H1 (cell line): Measurements from ENCODE around the gene PUDP. TPM values are rescaled to one million over a fixed set of nuclear protein-coding genes. Genes with fewer than 3 reads are reported as not detected.

Experiments
- CTCF ChIA-PET: fragments of 300-600 bp; sonication (Branson Sonifier 250); formaldehyde crosslinking; loops from one replicate; lab custom pipeline; 2021; ENCODE audit not compliant: partially characterized antibody; lab: Charles Lee
- POLR2A ChIA-PET: fragments of 300-600 bp; sonication (Branson Sonifier 250); formaldehyde crosslinking; loops from one replicate; lab custom pipeline; 2021; ENCODE audit warnings: inconsistent platforms; ENCODE audit not compliant: partially characterized antibody; lab: Charles Lee
- DNase-seq, 2 experiments: peaks; one replicate each; pipeline versions ENCODE4 v3.0.0 to v3.0.0-alpha.2; 2010 to 2022; ENCODE audit warnings: low spot score in 2 of 2, low read depth in 1 of 2, mixed read lengths in 1 of 2
- FAIRE-seq: peaks from 2 replicates; lab custom pipeline; 2011; peaks lifted over from hg19 to GRCh38; lab: Jason Lieb, UNC
- H2AFZ ChIP-seq: 2 replicates; pipeline ENCODE4 v1.8.1; 2012; ENCODE audit warnings: low read length, inconsistent platforms
- H2AK5ac ChIP-seq: 2 replicates; pipeline ENCODE4 v1.6.1; 2013; ENCODE audit warnings: low read depth, low read length
- H2BK120ac ChIP-seq: replicated peaks from 2 replicates; pipeline ENCODE3; 2013; ENCODE audit warnings: low read depth, low read length, inconsistent platforms
- H2BK12ac ChIP-seq: 2 replicates; pipeline ENCODE4 v1.6.1; 2013; ENCODE audit warnings: low read depth, low read length
- H2BK15ac ChIP-seq: 2 replicates; pipeline ENCODE4 v1.6.1; 2013; ENCODE audit warnings: low read length
- H2BK20ac ChIP-seq: 2 replicates; pipeline ENCODE4 v1.6.1; 2013; ENCODE audit warnings: low read length
- H2BK5ac ChIP-seq: 2 replicates; pipeline ENCODE4 v1.6.1; 2013; ENCODE audit warnings: low read depth, low read length
- H3K14ac ChIP-seq: 2 replicates; pipeline ENCODE4 v1.6.1; 2013; ENCODE audit warnings: inconsistent platforms; ENCODE audit not compliant: insufficient read length
- H3K18ac ChIP-seq: 2 replicates; pipeline ENCODE4 v1.6.1; 2013; ENCODE audit warnings: low read length; ENCODE audit errors: extremely low read depth
- H3K23ac ChIP-seq: 2 replicates; pipeline ENCODE4 v1.6.1; 2013; ENCODE audit warnings: inconsistent platforms; ENCODE audit not compliant: insufficient read length
- H3K23me2 ChIP-seq: 2 replicates; pipeline ENCODE4 v1.6.1; 2013; ENCODE audit warnings: low read depth, low read length
- H3K27ac ChIP-seq: 2 replicates; pipeline ENCODE4 v1.6.1; 2011; ENCODE audit warnings: low read depth, low read length, inconsistent platforms
- H3K27me3 ChIP-seq, 4 experiments: replicated peaks in 1 of 4; 1 replicate in 1 of 4; 2 replicates in 3 of 4; pipeline versions ENCODE4 v1.6.1 to v1.8.1; 2011 to 2013; ENCODE audit warnings: low read length in 3 of 4, mild to moderate bottlenecking in 3 of 4, inconsistent platforms in 2 of 4, mixed read lengths in 2 of 4, moderate library complexity in 1 of 4; ENCODE audit not compliant: control insufficient read depth in 3 of 4, insufficient read depth in 3 of 4; ENCODE audit errors: extremely low read depth in 1 of 4
- H3K36me3 ChIP-seq, 4 experiments: 2 replicates each; pipeline versions ENCODE4 v1.6.1 to v1.8.1; 2011 to 2013; ENCODE audit warnings: mild to moderate bottlenecking in 4 of 4, low read length in 3 of 4, moderate library complexity in 2 of 4, control low read depth in 1 of 4, inconsistent platforms in 1 of 4; ENCODE audit not compliant: insufficient read depth in 4 of 4, control insufficient read depth in 2 of 4
- H3K4ac ChIP-seq: replicated peaks from 2 replicates; pipeline ENCODE3; 2013; ENCODE audit warnings: low read length, low read depth, mixed read lengths, inconsistent platforms; ENCODE audit not compliant: insufficient read length
- H3K4me1 ChIP-seq, 4 experiments: replicated peaks in 1 of 4; 1 replicate in 1 of 4; 2 replicates in 3 of 4; pipeline versions ENCODE4 v1.6.1 to v1.8.1; 2011 to 2013; ENCODE audit warnings: low read length in 3 of 4, inconsistent platforms in 2 of 4, mixed read lengths in 1 of 4; ENCODE audit not compliant: insufficient read depth in 4 of 4, control insufficient read depth in 3 of 4
- H3K4me2 ChIP-seq, 2 experiments: 2 replicates each; pipeline versions ENCODE4 v1.6.1 to v1.8.1; 2011 to 2013; ENCODE audit warnings: low read depth in 2 of 2, low read length in 2 of 2, control low read depth in 1 of 2, inconsistent platforms in 1 of 2, mild to moderate bottlenecking in 1 of 2; ENCODE audit not compliant: insufficient read depth in 1 of 2
- H3K4me3 ChIP-seq, 4 experiments: fragments of 200-600, 300-600 bp in 1 of 4; sonication (generic), shearing (Covaris generic), sonication (Bioruptor Twin) in 1 of 4; 2 replicates each; pipeline versions ENCODE4 v1.5.1 to v1.8.1; 2011 to 2016; ENCODE audit warnings: low read length in 4 of 4, low read depth in 3 of 4, control low read depth in 2 of 4, inconsistent platforms in 2 of 4, mild to moderate bottlenecking in 2 of 4, mixed read lengths in 1 of 4, moderate library complexity in 1 of 4; ENCODE audit not compliant: insufficient read depth in 2 of 4; ENCODE audit errors: extremely low read depth in 1 of 4
- H3K56ac ChIP-seq: replicated peaks from 2 replicates; pipeline ENCODE3; 2013; ENCODE audit warnings: low read depth, mild to moderate bottlenecking, mixed read lengths, low read length, inconsistent platforms; ENCODE audit not compliant: insufficient read length
- H3K79me1 ChIP-seq: 2 replicates; pipeline ENCODE4 v1.6.1; 2013; ENCODE audit warnings: low read depth, low read length, control low read depth
- H3K79me2 ChIP-seq, 2 experiments: 2 replicates each; pipeline versions ENCODE4 v1.6.1 to v1.8.1; 2012 to 2013; ENCODE audit warnings: low read length in 2 of 2, mild to moderate bottlenecking in 2 of 2, inconsistent platforms in 1 of 2; ENCODE audit not compliant: insufficient read depth in 2 of 2, control insufficient read depth in 1 of 2
- H3K9ac ChIP-seq, 4 experiments: replicated peaks in 1 of 4; 1 replicate in 1 of 4; 2 replicates in 3 of 4; pipeline versions ENCODE4 v1.6.1 to v1.8.1; 2011 to 2013; ENCODE audit warnings: low read depth in 3 of 4, low read length in 3 of 4, control low read depth in 2 of 4, mild to moderate bottlenecking in 2 of 4, moderate library complexity in 2 of 4, inconsistent platforms in 1 of 4; ENCODE audit errors: extremely low read depth in 1 of 4
- H3K9me3 ChIP-seq, 2 experiments: 2 replicates each; pipeline versions ENCODE4 v1.6.1 to v1.8.1; 2012 to 2013; ENCODE audit warnings: mild to moderate bottlenecking in 2 of 2, moderate library complexity in 2 of 2, control low read depth in 1 of 2, inconsistent platforms in 1 of 2, low read depth in 1 of 2, low read length in 1 of 2, mixed read lengths in 1 of 2; ENCODE audit not compliant: insufficient read depth in 2 of 2
- H4K20me1 ChIP-seq, 2 experiments: replicated peaks in 1 of 2; 2 replicates each; pipeline versions ENCODE3 to v1.8.1; 2011 to 2013; ENCODE audit warnings: inconsistent platforms in 2 of 2, low read length in 2 of 2, mild to moderate bottlenecking in 1 of 2; ENCODE audit not compliant: insufficient read depth in 2 of 2, control insufficient read depth in 1 of 2
- H4K5ac ChIP-seq: 2 replicates; pipeline ENCODE4 v1.6.1; 2013; ENCODE audit warnings: low read length, low read depth, mixed read lengths, inconsistent platforms; ENCODE audit not compliant: insufficient read length
- H4K8ac ChIP-seq: 2 replicates; pipeline ENCODE4 v1.8.0; 2013; ENCODE audit warnings: mild to moderate bottlenecking, moderate library complexity, low read length, inconsistent platforms; ENCODE audit not compliant: insufficient read depth; ENCODE audit errors: extremely low read depth
- H4K91ac ChIP-seq: replicated peaks from 2 replicates; pipeline ENCODE3; 2013; ENCODE audit warnings: low read length, mixed read lengths, inconsistent platforms; ENCODE audit not compliant: insufficient read length
- GABPA ChIP-seq: IDR thresholded peaks from 2 replicates; pipeline ENCODE4 v1.6.1; 2011; ENCODE audit warnings: mild to moderate bottlenecking, low read length, moderate library complexity, borderline replicate concordance; ENCODE audit not compliant: insufficient read depth
- HDAC2 ChIP-seq, 2 experiments: fragments of 300-600 bp in 1 of 2; sonication (generic) in 1 of 2; IDR thresholded peaks; 2 replicates each; pipeline ENCODE4 v1.6.1; 2011 to 2012; ENCODE audit warnings: low read depth in 2 of 2, low read length in 2 of 2, mild to moderate bottlenecking in 2 of 2, moderate library complexity in 2 of 2, borderline replicate concordance in 1 of 2, inconsistent platforms in 1 of 2
- KDM5A ChIP-seq: fragments of 200-600 bp; IDR thresholded peaks from 2 replicates; pipeline ENCODE4 v1.7.1; 2012; ENCODE audit warnings: mild to moderate bottlenecking, low read length, inconsistent platforms, mixed read lengths
- POLR2AphosphoS5 ChIP-seq: IDR thresholded peaks from 2 replicates; pipeline ENCODE4 v1.6.1; 2011; ENCODE audit warnings: low read depth, low read length
- SIRT6 ChIP-seq: IDR thresholded peaks from one replicate; pipeline ENCODE4 v1.7.1; 2012; ENCODE audit warnings: low read length, inconsistent platforms
- ZNF274 ChIP-seq: IDR thresholded peaks from 2 replicates; pipeline ENCODE4 v1.7.0; 2012; ENCODE audit warnings: low read length, borderline replicate concordance; ENCODE audit errors: extremely low read depth
- WGBS, 2 experiments: shearing (Covaris generic) in 1 of 2; methylation state at CpG; one replicate each; pipeline versions ENCODE4 v1.1.6 to v1.1.7; 2013 to 2015; ENCODE audit warnings: low lambda C conversion rate in 2 of 2, mixed read lengths in 2 of 2, inconsistent platforms in 1 of 2, low coverage in 1 of 2, missing lambda C conversion rate in 1 of 2; ENCODE audit not compliant: insufficient replicate concordance in 2 of 2, insufficient coverage in 1 of 2, insufficient read length in 1 of 2; ENCODE audit errors: extremely low coverage in 1 of 2, missing lambda C conversion rate in 1 of 2; 5-methylcytosine and 5-hydroxymethylcytosine counted together
- polyA plus RNA-seq, 7 experiments: library from polyadenylated mRNA; depleted of rRNA in 3 of 7; stranded (reverse) in 5 of 7; unstranded in 2 of 7; fragments of >200 nt in 5 of 7; fragments of 200-250 nt in 2 of 7; gene quantifications; 1 replicate in 5 of 7; 2 replicates in 1 of 7; 4 replicates in 1 of 7; pipeline versions ENCODE4 v1.2.1 to v1.2.3, GENCODE V29; 2011 to 2013; ENCODE audit warnings: missing spikeins in 2 of 7, mixed read lengths in 2 of 7
- total RNA-seq: library from RNA; stranded (reverse); fragmentation: NEBNext Ultra II Directional; extraction: Animal tissue kit (Norgen Biotek cat#: 25700); gene quantifications from 2 replicates; pipeline ENCODE4 v1.2.1, GENCODE V29; 2021

PUDP gene
- total and polyA plus RNA-seq, 2 of the 8 experiments (the other 6 are each of a cell fraction or from before 2014, with no cell fraction given), result 27.2 to 30.2 TPM

DNA sequence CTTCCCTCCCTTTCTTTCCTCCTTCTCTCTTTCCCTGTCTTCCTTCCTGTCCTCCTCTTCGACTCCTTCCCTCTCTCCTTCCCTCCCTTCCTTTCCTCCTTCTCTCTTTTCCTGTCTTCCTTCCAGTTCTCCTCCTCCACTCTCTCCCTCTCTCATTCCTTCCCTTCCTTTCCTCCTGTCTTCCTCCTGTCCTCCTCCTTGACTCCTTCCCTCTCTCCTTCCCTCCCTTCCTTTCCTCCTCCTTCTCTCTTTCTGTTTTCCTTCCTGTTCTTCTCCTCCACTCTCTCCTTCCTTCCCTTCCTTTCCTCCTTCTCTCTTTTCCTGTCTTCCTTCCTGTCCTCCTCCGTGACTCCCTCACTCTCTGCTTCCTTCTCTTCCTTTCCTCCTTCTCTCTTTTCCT is 5.3 kb upstream of the PUDP start:
- ChIA-PET POLR2A (no interaction called here), CTCF (no interaction called here)

More for the DNA sequence above, 5.3 kb upstream of the PUDP start:
- H3K4me3 ChIP-seq, result no peak overlapping the region
- no peaks in the 10 kb centered on the region for H3K79me1 ChIP-seq
- no peak overlapping the region for H3K14ac ChIP-seq
- no peak overlapping the region for H3K56ac ChIP-seq
- WGBS, 2 experiments, result 60% methylated on average over 1 of the region's 2 CpGs; no CpG with 5 or more reads in 1 of the 2 experiments
- H3K4me2 ChIP-seq, result no peak overlapping the region
- H2AK5ac ChIP-seq, result no peak overlapping the region
- no peaks in the 10 kb centered on the region for H3K9me3 ChIP-seq
- H4K20me1 ChIP-seq, result no peaks in the 10 kb centered on the region
- no peaks in the 10 kb centered on the region for H3K79me2 ChIP-seq
- H4K8ac ChIP-seq, result no peak overlapping the region
- H4K5ac ChIP-seq, result no peak overlapping the region
- no peak overlapping the region for H2BK5ac ChIP-seq
- H4K91ac ChIP-seq, result no peak overlapping the region
- H3K4ac ChIP-seq, result no peak overlapping the region
- H2BK12ac ChIP-seq, result no peak overlapping the region
- no peak overlapping the region for H3K18ac ChIP-seq
- H3K4me1 ChIP-seq, result peaks cover 0 to 5% (median 0%) of the 10 kb centered on the region in 4 experiments; a peak in 2 of 7 replicates
- no peak overlapping the region for H2AFZ ChIP-seq
- no peak overlapping the region for H3K23ac ChIP-seq
- peaks cover 2% of the 10 kb centered on the region; the same call in 1 of the 2 replicates for H3K23me2 ChIP-seq
- H3K36me3 ChIP-seq, result no peaks in the 10 kb centered on the region
- no peak overlapping the region for H2BK120ac ChIP-seq
- no peak for TF ChIP-seq ZNF274
- no peak for TF ChIP-seq POLR2AphosphoS5
- no peak for TF ChIP-seq KDM5A
- no peak for TF ChIP-seq HDAC2 (IDR thresholded peaks at IDR 0.05; ENCODE audit: borderline replicate concordance in 1 of 2, low read depth in 2 of 2, low read length in 2 of 2)
- TF ChIP-seq SIRT6, result no peak
- no peak for TF ChIP-seq GABPA
- FAIRE-seq (no peak), DNase-seq (no peak)
- no peak overlapping the region for H3K9ac ChIP-seq
- no peaks in the 10 kb centered on the region for H3K27me3 ChIP-seq
- H3K27ac ChIP-seq, result no peak overlapping the region
- H2BK15ac ChIP-seq, result no peak overlapping the region
- no peak overlapping the region for H2BK20ac ChIP-seq
